Fibroblast of skin of right quadriceps (primary cell): ENCODE measurements around the gene PAPSS2.
"Not testable (repeated sequence)": the region's sequence is repeated elsewhere in the genome, so short reads cannot be mapped to it uniquely, and the experiment has no call there.

ENCODE experiments used
- DNase-seq: peaks from one replicate; pipeline ENCODE4 v3.0.0-alpha.2; 2013

PAPSS2 gene

GRCh38 chr10:87659571-87660483 is at the start of gene PAPSS2:
TSS of gene PAPSS2 (plus strand) at chr10:87659878. CDS start at chr10:87659982, 104 bp downstream.
- DNase-seq = peak; percentile 72

GRCh38 chr10:87611341-87611740 is 48.3 kb upstream of the PAPSS2 start:
- DNase-seq = not testable (repeated sequence)

GRCh38 chr10:87612115-87612514 is 47.6 kb upstream of the PAPSS2 start:
- no peak for DNase-seq

GRCh38 chr10:87613751-87614150 is 45.9 kb upstream of the PAPSS2 start:
- peak; percentile 34 for DNase-seq

- DNase-seq = no peak
Observed at GRCh38 chr10:87615856-87616255, 43.8 kb upstream of the PAPSS2 start.

- DNase-seq = no peak
Observed at GRCh38 chr10:87617503-87617902, 42.2 kb upstream of the PAPSS2 start.

- DNase-seq = no peak
Observed at GRCh38 chr10:87618566-87619423, 40.9 kb upstream of the PAPSS2 start.

- no peak for DNase-seq
Observed at GRCh38 chr10:87619705-87620104, 40.0 kb upstream of the PAPSS2 start.

- DNase-seq = not testable (repeated sequence)
Observed at GRCh38 chr10:87621440-87621839, 38.2 kb upstream of the PAPSS2 start.

GRCh38 chr10:87622314-87623004 is 37.2 kb upstream of the PAPSS2 start:
- no peak for DNase-seq

- no peak for DNase-seq
Observed at GRCh38 chr10:87623191-87623590, 36.5 kb upstream of the PAPSS2 start.

- no peak for DNase-seq
Observed at GRCh38 chr10:87625661-87626060, 34.0 kb upstream of the PAPSS2 start.

- DNase-seq = no peak
Observed at GRCh38 chr10:87626422-87626892, 33.2 kb upstream of the PAPSS2 start.

GRCh38 chr10:87630171-87630570 is 29.5 kb upstream of the PAPSS2 start:
- no peak for DNase-seq

- DNase-seq = no peak
Observed at GRCh38 chr10:87632454-87632853, 27.2 kb upstream of the PAPSS2 start.

- DNase-seq = no peak
Observed at GRCh38 chr10:87634311-87634710, 25.4 kb upstream of the PAPSS2 start.

GRCh38 chr10:87635498-87636312 is 24.0 kb upstream of the PAPSS2 start:
- peak; percentile 82 for DNase-seq

- no peak for DNase-seq
Observed at GRCh38 chr10:87636313-87636915, 23.3 kb upstream of the PAPSS2 start.

GRCh38 chr10:87639493-87639892 is 20.2 kb upstream of the PAPSS2 start:
- DNase-seq = no peak

- DNase-seq = no peak
Observed at GRCh38 chr10:87640043-87640442, 19.6 kb upstream of the PAPSS2 start.

GRCh38 chr10:87642486-87642885 is 17.2 kb upstream of the PAPSS2 start:
- no peak for DNase-seq

GRCh38 chr10:87642988-87643387 is 16.7 kb upstream of the PAPSS2 start:
- DNase-seq = no peak
